GM19023 (cell line): ENCODE data around the gene RPS27L.

Experiments
- ATAC-seq: cut with Tn5 transposase; IDR thresholded peaks from one replicate; pipeline ENCODE4 v1.9.1; 2021; ENCODE audit warnings: mild to moderate bottlenecking, moderate library complexity; ENCODE audit not compliant: unreplicated experiment

Gene RPS27L

GRCh38 chr15:63188247-63188925 is 31.1 kb upstream of the RPS27L start:
- ATAC-seq: peak; percentile 2

DNA sequence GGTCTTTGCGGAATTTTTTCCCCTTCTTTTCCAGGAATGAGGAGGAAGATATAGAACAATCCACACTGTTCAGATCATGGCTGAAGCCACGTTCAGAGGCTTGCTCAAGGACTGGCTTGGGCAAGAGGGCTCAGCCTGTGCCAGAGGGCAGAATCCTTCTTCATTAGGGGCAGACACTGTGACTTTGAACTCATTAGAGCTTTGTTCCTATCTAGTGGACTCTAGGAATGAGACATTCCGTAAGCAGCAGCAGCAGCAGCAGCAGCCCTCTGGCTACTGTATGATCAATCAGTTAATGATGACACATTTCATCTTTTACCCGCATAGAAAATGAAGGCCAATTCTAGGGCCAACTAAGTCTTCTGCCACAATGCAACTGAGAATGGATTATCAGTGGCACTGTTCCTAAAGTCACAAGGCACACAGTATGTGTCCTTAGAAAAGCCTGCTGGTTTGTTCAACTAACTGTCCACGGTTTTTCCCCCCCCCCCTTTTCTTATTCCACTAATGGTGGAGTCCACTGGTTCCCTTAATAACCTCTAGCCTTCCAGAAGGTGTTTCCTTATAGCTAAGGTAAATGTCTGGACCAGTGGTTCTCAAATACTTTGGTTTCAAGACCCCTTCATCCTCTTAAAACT is 30.4 kb upstream of the RPS27L start:
- ATAC-seq: no peak

GRCh38 chr15:63186065-63186464 is 28.8 kb upstream of the RPS27L start:
- no peak for ATAC-seq

DNA sequence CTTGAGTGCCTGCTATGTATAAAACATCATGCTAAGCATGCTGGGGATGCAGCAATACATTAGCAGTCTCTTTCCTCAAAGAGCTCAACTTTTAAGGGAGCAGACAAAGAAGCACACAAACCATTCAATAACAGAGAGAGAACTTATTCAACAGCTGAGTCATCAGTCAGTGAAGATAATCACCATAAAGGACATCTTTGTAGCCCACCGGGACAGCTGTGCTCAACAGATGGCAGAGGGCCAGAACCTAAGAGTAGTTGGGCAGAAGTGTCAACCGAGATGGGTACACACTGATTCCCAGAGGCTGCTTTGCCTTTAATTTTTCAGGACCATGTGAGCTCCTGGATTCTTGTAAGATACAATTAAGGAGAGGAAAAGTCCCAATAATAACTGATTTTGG is 27.9 kb upstream of the RPS27L start:
- ATAC-seq: no peak

DNA sequence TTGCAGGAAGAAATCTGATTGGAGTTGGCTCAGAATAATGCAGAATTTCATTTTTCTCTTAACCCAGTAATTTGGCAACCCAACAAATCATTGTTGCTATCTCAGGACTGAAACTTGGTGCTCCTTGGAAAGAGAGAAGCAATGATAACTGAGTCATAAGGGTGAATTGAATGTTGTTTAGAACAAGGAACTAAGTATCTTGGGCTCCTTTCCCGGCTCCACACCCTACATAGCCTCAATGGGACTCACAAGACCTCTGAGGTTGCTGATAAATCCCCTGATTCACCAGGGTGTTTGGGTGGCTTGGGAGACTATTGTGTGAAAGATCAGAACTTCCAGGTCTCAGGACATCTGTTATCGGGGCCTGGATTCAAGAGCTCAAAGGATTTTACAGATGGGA is 24.4 kb upstream of the RPS27L start:
- ATAC-seq: no peak

- no peak for ATAC-seq
Measured at GRCh38 chr15:63180746-63181145, 23.5 kb upstream of the RPS27L start.

DNA sequence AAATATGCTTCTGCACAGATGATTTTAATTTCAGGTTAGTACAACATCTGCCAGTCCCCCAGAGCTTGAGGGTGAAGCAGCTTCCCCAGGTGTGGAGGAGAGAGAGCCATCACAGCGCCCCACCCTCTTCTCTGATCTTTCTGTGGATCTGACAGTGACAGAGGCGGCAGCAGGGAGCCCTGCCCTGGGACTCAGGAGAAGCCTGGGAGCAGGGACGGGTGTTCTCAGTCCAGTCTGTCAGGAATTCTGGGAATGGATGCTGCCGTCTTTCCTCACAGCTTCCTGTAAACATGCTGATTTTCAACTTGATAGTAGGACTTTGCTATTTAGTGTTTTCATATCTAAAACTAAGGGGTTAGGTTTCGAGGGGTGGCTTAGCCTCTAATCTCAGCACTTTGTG is 20.8 kb upstream of the RPS27L start:
- ATAC-seq: no peak

- ATAC-seq: no peak
Measured at GRCh38 chr15:63176302-63176701, 19.0 kb upstream of the RPS27L start.

DNA sequence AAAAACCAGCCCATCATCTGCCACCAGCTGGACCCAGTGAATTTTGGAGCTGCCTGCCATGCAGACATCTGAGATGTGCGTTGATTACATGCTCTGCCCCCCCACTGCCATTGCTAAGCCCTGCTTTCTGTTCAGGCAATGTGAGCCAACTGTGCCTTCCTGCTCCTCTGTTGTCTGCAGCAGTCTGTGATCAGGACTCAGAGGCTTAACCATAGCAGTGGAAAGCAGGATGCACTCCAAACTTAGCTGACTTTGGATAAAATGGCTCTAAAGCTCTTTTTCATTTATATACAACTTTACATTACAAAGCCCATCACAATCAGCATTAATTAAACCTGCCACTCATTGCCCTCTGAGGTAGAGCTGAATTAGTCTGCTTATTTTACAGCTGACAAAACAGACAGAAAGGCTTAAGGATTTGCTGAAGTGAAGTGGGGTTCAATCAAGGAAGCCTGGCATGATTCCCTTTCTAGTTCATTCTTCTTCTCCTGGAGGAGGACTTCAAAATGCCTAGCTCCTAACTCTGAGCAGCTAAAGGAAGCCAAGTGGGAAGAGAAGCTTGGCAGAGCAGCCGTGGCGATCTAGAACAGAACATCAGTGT is 15.7 kb upstream of the RPS27L start:
- no peak for ATAC-seq

- ATAC-seq: no peak
Measured at GRCh38 chr15:63172376-63172775, 15.1 kb upstream of the RPS27L start.

DNA sequence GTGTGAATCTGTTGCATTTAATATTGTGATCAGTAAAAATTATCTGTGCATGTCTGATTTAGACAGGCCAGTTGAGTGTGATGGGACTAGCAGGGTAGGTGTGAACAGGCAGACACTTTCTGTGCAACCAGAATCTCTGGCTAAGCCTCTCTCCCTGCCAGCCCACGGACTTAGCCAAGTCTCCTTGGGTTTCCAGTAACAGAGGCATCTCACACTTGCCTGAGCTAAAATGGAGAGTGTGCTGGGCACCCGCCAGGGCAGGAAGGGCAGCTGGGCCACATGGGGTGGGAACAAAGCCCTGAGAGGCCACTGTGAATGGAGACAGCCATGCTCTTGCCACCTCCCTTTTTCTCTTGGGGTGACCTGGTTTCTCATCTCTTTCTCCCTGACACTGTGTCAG is 12.5 kb upstream of the RPS27L start:
- no peak for ATAC-seq

GRCh38 chr15:63166219-63166618 is 8.9 kb upstream of the RPS27L start:
- no peak for ATAC-seq

DNA sequence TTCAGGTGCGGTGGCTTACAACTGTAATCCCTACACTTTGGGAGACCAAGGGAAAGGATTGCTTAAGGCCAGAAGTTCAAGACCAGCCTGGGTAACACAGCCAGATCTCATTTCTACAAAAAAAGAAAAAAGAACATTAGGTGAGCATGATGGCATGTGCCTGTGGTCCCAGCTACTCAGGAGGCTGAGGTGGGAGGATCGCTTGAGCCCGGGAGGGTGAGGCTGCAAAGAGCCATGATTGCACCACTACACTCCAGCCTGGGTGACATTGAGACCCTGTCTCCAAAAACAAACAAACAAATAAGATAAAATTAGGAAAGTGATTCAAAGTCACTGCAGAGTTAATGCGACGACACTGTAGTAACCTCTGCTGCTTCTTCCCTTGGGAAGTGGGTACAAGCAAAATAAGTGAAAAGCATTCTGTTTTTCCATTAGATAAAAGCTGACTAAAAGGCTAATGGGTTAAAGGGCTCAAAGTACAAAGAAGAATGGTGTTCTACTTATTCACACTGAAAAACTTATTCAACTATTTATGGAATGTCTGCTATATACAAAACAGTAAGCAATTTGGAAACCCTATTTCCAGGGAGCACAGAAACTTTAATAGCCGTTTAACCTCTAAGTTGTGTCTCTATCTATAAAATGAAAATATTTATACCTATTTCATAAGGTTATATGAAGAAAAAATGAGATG is 8.0 kb upstream of the RPS27L start:
- ATAC-seq: no peak

GRCh38 chr15:63163217-63163616 is 5.9 kb upstream of the RPS27L start:
- ATAC-seq: no peak

DNA sequence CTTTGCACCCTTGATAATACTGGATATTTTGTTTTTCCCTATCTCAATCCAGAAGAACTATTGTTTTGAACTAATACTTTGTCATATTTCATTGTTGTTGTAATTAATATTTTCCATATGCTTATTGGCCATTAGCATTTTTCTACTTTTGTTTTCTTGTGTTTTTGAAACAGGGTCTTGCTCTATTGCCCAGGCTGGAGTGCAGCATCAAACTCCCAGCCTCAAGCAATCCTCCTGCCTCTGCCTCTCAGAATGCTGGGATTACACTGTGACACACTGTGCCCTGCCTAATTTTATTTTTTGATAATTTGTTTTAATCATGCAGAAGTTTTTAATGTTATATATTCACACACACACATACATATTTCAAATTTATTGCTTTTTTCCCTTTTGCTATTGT is 3.4 kb upstream of the RPS27L start:
- ATAC-seq: no peak

DNA sequence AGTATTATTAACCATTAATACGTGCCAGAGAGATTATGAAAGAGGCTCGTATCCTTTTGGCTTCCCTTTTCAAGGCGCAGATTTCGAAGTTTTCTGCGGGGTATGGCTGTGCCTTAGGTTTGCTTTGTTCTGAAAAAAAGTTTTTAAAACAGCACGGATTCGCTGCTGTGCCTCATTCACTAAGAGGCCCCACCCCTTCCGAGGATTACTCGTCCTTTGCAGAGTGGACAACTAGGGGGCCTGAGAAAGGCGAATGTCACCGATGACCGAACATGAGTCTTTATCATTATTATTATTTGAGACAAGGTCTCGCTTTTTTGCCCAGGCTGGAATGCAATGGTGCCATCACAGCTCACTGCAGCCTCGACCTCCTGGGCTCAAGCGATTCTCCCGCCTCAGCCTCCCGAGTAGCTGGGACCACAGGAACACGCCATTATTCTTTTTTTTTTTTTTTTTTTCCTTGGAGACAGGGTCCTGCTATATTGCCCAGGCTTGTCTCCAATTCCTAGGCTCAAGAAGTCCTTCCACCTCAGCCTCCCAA is 684 bp upstream of the RPS27L start:
- ATAC-seq: peak; percentile 33

DNA sequence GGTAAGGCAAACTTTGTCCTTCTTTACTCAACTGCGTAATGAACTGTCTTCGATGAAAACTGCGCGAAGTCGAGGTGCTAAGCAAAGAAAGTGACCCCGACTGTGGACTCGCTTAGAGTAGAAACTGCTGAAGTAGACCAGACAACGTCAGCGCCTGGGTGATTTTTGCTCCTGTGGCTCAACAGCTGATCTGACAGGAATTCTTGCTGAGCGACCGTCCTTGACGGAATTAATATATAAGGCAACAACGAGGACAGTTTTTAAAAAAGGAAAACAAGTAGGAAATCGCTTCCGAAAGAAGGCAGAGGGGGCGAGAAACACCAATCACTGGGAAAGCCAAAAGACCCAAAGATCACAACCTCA is 541 bp downstream of the RPS27L start:
- no peak for ATAC-seq

DNA sequence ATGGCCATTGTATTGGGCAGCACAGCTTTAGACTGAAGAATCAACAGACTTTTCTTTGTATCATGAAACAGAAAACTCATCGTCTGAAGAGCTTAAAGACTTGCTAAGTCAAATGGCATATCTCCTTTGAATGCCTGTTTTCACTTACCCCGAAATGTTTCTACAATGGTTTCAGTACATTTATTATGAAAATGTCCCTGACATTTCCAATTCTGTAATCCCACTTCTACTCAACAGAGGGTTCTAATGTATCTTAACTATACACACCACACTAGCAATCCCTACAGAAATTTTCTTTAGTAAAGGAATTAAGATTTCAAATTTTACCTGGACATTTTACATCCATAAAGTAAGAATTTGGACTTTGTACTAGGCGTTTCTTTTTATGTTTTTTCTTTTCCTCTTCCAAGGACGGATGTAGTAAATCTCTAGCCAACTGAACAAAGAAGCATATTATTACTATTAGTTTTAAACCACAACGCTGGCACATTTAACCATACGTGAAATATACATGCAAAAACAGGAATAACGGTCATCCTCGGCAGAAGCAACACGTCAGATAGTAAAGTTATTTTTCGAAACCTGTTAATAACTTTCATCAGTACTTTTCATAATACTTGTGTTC is 1.1 kb downstream of the RPS27L start:
- ATAC-seq: no peak

GRCh38 chr15:63155486-63155885 is 1.8 kb downstream of the RPS27L start:
- ATAC-seq: no peak

- ATAC-seq: no peak
Measured at GRCh38 chr15:63151665-63152064, 5.6 kb downstream of the RPS27L start.

DNA sequence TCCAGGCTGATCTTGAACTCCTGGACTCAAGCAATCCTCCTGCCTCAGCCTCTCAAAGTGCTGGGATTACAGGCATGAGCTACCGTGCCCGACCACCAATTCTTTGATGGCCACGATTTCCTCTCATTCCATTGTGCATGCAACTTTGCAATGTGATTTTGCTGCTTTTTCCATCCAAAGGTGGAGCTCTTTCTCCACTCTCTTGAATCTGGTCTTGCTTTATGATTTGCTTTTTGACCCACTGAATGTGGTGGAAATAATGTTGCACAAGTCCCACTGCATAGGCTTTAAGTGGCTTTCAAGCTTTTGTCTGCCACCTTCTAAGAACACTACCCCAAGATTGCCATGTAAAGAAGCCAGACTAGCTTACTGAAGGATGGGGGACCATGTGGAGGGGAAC is 10.6 kb downstream of the RPS27L start:
- ATAC-seq: no peak
